HEK293 (cell line): ENCODE measurements around the gene KLHDC8B.

Experiments
- CTCF ChIA-PET: fragments of 350-600 bp; formaldehyde crosslinking; extraction: SDS; loops from one replicate; lab custom pipeline; 2021; ENCODE audit warnings: antibody characterized with exemption; lab: Yijun Ruan, JAX
- POLR2A ChIA-PET: fragments of 300-600 bp; formaldehyde crosslinking; extraction: SDS; loops from one replicate; lab custom pipeline; 2020; ENCODE audit warnings: antibody characterized with exemption, inconsistent platforms; lab: Yijun Ruan, JAX
- H3K27ac ChIP-seq: fragments of 200-500 bp; sonication (Bioruptor generic); 2 replicates; pipeline ENCODE4 v1.5.1; 2014; ENCODE audit warnings: low read depth, low read length, control low read depth, inconsistent platforms; ENCODE audit errors: extremely low read depth
- H3K36me3 ChIP-seq, 2 experiments: fragments of 200-500 bp in 1 of 2; sonication (Bioruptor generic) in 1 of 2; 1 replicate in 1 of 2; 2 replicates in 1 of 2; pipeline ENCODE4 v1.5.1; 2014 to 2017; ENCODE audit warnings: inconsistent platforms in 2 of 2, low read length in 2 of 2; ENCODE audit not compliant: control insufficient read depth in 2 of 2, insufficient read depth in 1 of 2
- H3K4me1 ChIP-seq: fragments of 200-500 bp; sonication (Bioruptor generic); 2 replicates; pipeline ENCODE4 v1.5.1; 2014; ENCODE audit warnings: mild to moderate bottlenecking, low read length, inconsistent platforms; ENCODE audit not compliant: control insufficient read depth, insufficient read depth
- H3K4me3 ChIP-seq: 2 replicates; pipeline ENCODE4 v1.5.1; 2011; ENCODE audit warnings: low read depth, mild to moderate bottlenecking, control low read depth, low read length, moderate library complexity
- H3K9me3 ChIP-seq: fragments of 200-500 bp; sonication (Bioruptor generic); 2 replicates; pipeline ENCODE4 v1.5.1; 2014; ENCODE audit warnings: low read depth, low read length, inconsistent platforms; ENCODE audit not compliant: control insufficient read depth, insufficient read depth
- CTCF ChIP-seq: fragments of 450-650 bp; formaldehyde crosslinking; IDR thresholded peaks from 2 replicates; pipeline ENCODE4 v1.5.1; 2016; ENCODE audit warnings: missing biosample characterization, missing genetic modification characterization
- HIC1 ChIP-seq: fragments of 450-650 bp; formaldehyde crosslinking; IDR thresholded peaks from 2 replicates; pipeline ENCODE4 v1.5.1; 2016; ENCODE audit warnings: missing biosample characterization, missing genetic modification characterization
- KLF1 ChIP-seq: fragments of 450-650 bp; formaldehyde crosslinking; IDR thresholded peaks from 2 replicates; pipeline ENCODE4 v1.5.1; 2016; ENCODE audit warnings: missing biosample characterization, missing genetic modification characterization
- KLF16 ChIP-seq: fragments of 450-650 bp; formaldehyde crosslinking; IDR thresholded peaks from 2 replicates; pipeline ENCODE4 v1.5.1; 2017; ENCODE audit warnings: missing biosample characterization, missing genetic modification characterization
- MYNN ChIP-seq: fragments of 450-650 bp; formaldehyde crosslinking; IDR thresholded peaks from 2 replicates; pipeline ENCODE4 v1.5.1; 2016; ENCODE audit warnings: missing biosample characterization, missing genetic modification characterization, borderline replicate concordance
- SP3 ChIP-seq: fragments of 450-650 bp; formaldehyde crosslinking; IDR thresholded peaks from 2 replicates; pipeline ENCODE4 v1.5.1; 2016; ENCODE audit warnings: missing biosample characterization, missing genetic modification characterization
- TRIM28 ChIP-seq: IDR thresholded peaks from 2 replicates; pipeline ENCODE4 v1.6.1; 2011; ENCODE audit warnings: low read length, control low read depth, borderline replicate concordance
- WT1 ChIP-seq: fragments of 450-650 bp; formaldehyde crosslinking; IDR thresholded peaks from 2 replicates; pipeline ENCODE4 v1.5.1; 2016; ENCODE audit warnings: missing biosample characterization, missing genetic modification characterization
- ZBTB17 ChIP-seq: fragments of 450-650 bp; formaldehyde crosslinking; IDR thresholded peaks from 2 replicates; pipeline ENCODE4 v1.5.1; 2016; ENCODE audit warnings: missing biosample characterization, missing genetic modification characterization
- ZBTB26 ChIP-seq: fragments of 450-650 bp; formaldehyde crosslinking; optimal IDR thresholded peaks from 2 replicates; pipeline ENCODE3; 2016; ENCODE audit warnings: missing biosample characterization, mild to moderate bottlenecking, missing genetic modification characterization
- ZNF140 ChIP-seq: fragments of 450-650 bp; formaldehyde crosslinking; IDR thresholded peaks from 2 replicates; pipeline ENCODE4 v1.5.1; 2016; ENCODE audit warnings: missing biosample characterization, missing genetic modification characterization
- ZNF2 ChIP-seq: fragments of 450-650 bp; formaldehyde crosslinking; IDR thresholded peaks from 2 replicates; pipeline ENCODE4 v1.5.1; 2016; ENCODE audit warnings: missing biosample characterization, missing genetic modification characterization
- ZNF335 ChIP-seq: fragments of 450-650 bp; formaldehyde crosslinking; conservative IDR thresholded peaks from 2 replicates; pipeline ENCODE4 v1.5.1; 2016; ENCODE audit warnings: missing biosample characterization, missing genetic modification characterization
- ZNF354C ChIP-seq: fragments of 450-650 bp; formaldehyde crosslinking; IDR thresholded peaks from 2 replicates; pipeline ENCODE4 v1.5.1; 2016; ENCODE audit warnings: missing biosample characterization, missing genetic modification characterization, low read depth, borderline replicate concordance
- ZNF37A ChIP-seq: fragments of 450-650 bp; IDR thresholded peaks from 2 replicates; pipeline ENCODE4 v1.5.1; 2018; ENCODE audit warnings: missing biosample characterization, missing genetic modification characterization
- ZNF501 ChIP-seq: fragments of 450-650 bp; formaldehyde crosslinking; IDR thresholded peaks from 2 replicates; pipeline ENCODE4 v1.5.1; 2016; ENCODE audit warnings: missing biosample characterization, missing genetic modification characterization
- ZNF510 ChIP-seq: fragments of 450-650 bp; formaldehyde crosslinking; IDR thresholded peaks from 2 replicates; pipeline ENCODE4 v1.5.1; 2018; ENCODE audit warnings: mild to moderate bottlenecking, missing genetic modification characterization, missing biosample characterization; ENCODE audit not compliant: insufficient replicate concordance
- ZNF529 ChIP-seq: fragments of 450-650 bp; formaldehyde crosslinking; IDR thresholded peaks from 2 replicates; pipeline ENCODE4 v1.5.1; 2017; ENCODE audit warnings: missing genetic modification characterization, missing biosample characterization; ENCODE audit not compliant: insufficient replicate concordance
- ZNF610 ChIP-seq: fragments of 450-650 bp; formaldehyde crosslinking; IDR thresholded peaks from 2 replicates; pipeline ENCODE4 v1.5.1; 2016; ENCODE audit warnings: missing biosample characterization, missing genetic modification characterization, borderline replicate concordance
- ZNF692 ChIP-seq: fragments of 450-650 bp; formaldehyde crosslinking; IDR thresholded peaks from 2 replicates; pipeline ENCODE4 v1.5.1; 2016; ENCODE audit warnings: missing biosample characterization, missing genetic modification characterization
- ZNF843 ChIP-seq: fragments of 450-650 bp; formaldehyde crosslinking; IDR thresholded peaks from 2 replicates; pipeline ENCODE4 v1.5.1; 2016; ENCODE audit warnings: missing biosample characterization, missing genetic modification characterization
- TF ChIP-seq, protein P1 (sequence below): fragments of 450-650 bp; formaldehyde crosslinking; IDR thresholded peaks from 2 replicates; pipeline ENCODE4 v1.5.1; 2016; ENCODE audit warnings: missing biosample characterization, missing genetic modification characterization
- TF ChIP-seq, protein P2 (sequence below): fragments of 450-650 bp; formaldehyde crosslinking; IDR thresholded peaks from 2 replicates; pipeline ENCODE4 v1.5.1; 2016; ENCODE audit warnings: missing biosample characterization, missing genetic modification characterization
- TF ChIP-seq, protein P3 (sequence below): fragments of 450-650 bp; formaldehyde crosslinking; IDR thresholded peaks from 2 replicates; pipeline ENCODE4 v1.5.1; 2017; ENCODE audit warnings: missing biosample characterization, mild to moderate bottlenecking, missing genetic modification characterization, moderate library complexity

KLHDC8B gene

DNA sequence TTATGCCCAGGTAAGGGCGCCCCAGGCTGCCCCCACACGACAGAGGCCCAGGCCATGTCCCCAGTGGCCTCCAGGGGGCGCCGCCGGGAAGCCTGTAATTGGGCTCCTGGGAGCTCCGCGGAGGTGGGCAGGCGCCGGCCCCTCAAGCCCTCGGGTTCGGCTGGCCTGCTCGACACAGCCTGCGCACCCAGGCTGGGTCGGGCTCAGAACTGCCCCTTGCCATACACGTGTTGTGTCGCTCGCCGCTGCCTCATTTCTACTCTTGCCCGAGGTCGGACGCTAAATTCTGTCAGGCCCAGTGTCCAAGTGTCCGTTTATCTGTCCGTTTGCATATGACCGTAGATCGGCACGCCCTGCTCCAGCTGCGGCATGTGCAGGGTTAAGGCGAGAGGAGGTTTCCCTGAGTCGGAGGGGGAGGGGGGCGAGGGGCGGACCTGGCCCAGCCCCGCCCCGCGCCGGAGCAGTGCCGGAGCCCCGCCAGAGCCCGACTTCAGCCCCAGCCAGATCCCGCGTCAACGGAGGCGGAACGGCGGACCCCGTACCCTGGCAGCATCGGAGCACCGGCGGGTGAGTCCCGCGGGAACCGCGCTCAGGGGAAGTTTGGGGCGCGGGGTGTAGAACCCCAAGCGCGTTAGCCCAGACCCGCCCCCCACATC is at the start of gene KLHDC8B:
Gene KLHDC8B (plus strand): TSS at position 480 of the 656 bp plus-strand sequence. CDS start 1,172 bp downstream, outside the sequence.
- POLR2A ChIA-PET, result interaction anchor here (0.7 to 1.6 kb wide), 7 partner anchors 9 to 241 kb away, joined by 3 to 9 read pairs (median 4); partner anchors contain the start of genes IMPDH2, RHOA, TCTA and USP19
- peaks cover 7% of the 10 kb centered on the region for H3K4me1 ChIP-seq
- peak within 1 kb of the TSS; percentile 58; the same call in 1 of the 2 replicates for H3K27ac ChIP-seq
- CTCF ChIA-PET, result interaction anchor here (0.6 to 1.7 kb wide), 19 partner anchors 8 to 373 kb away, joined by 3 to 8 read pairs (median 3); partner anchors contain the start of genes LAMB2, USP19 and USP4
- peak within 1 kb of the TSS; percentile 62 for H3K4me3 ChIP-seq
- no peaks in the 10 kb centered on the region for H3K9me3 ChIP-seq
- H3K36me3 ChIP-seq, result peaks cover 0 to 27% of the 10 kb centered on the region in 2 experiments; a peak in 1 of 3 replicates
- TF ChIP-seq HIC1 (tag by site-specific recombination), result peak; percentile 76
- TF ChIP-seq ZNF140 (tag by site-specific recombination), result no peak
- TF ChIP-seq ZNF692, result peak; percentile 71; the same call in 1 of the 2 replicates
- TF ChIP-seq ZNF335 (tag by site-specific recombination), result peak; percentile 94
- TF ChIP-seq, protein P1, sequence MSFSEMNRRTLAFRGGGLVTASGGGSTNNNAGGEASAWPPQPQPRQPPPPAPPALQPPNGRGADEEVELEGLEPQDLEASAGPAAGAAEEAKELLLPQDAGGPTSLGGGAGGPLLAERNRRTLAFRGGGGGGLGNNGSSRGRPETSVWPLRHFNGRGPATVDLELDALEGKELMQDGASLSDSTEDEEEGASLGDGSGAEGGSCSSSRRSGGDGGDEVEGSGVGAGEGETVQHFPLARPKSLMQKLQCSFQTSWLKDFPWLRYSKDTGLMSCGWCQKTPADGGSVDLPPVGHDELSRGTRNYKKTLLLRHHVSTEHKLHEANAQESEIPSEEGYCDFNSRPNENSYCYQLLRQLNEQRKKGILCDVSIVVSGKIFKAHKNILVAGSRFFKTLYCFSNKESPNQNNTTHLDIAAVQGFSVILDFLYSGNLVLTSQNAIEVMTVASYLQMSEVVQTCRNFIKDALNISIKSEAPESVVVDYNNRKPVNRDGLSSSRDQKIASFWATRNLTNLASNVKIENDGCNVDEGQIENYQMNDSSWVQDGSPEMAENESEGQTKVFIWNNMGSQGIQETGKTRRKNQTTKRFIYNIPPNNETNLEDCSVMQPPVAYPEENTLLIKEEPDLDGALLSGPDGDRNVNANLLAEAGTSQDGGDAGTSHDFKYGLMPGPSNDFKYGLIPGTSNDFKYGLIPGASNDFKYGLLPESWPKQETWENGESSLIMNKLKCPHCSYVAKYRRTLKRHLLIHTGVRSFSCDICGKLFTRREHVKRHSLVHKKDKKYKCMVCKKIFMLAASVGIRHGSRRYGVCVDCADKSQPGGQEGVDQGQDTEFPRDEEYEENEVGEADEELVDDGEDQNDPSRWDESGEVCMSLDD, result peak; percentile 83; the same call in 1 of the 2 replicates
- peak; percentile 88 for TF ChIP-seq SP3 (tag by site-specific recombination)
- TF ChIP-seq ZNF354C (tag by site-specific recombination), result no peak
- TF ChIP-seq ZNF610 (tag by site-specific recombination), result peak; percentile 44; the same call in 1 of the 2 replicates
- 0 out of 2 replicates have a peak, but pooled peaks have one; percentile 12 for TF ChIP-seq TRIM28
- peak; percentile 98 for TF ChIP-seq ZBTB17
- peak; percentile 62 for TF ChIP-seq ZBTB26 (tag by site-specific recombination)
- peak; percentile 78 for TF ChIP-seq CTCF (tag by site-specific recombination)
- 0 out of 2 replicates have a peak, but pooled peaks have one; percentile 44 for TF ChIP-seq ZNF2 (tag by site-specific recombination)
- peak; percentile 55; the same call in 1 of the 2 replicates for TF ChIP-seq ZNF843 (tag by site-specific recombination)
- no peak for TF ChIP-seq MYNN
- TF ChIP-seq ZNF37A (tag by site-specific recombination), result no peak
- peak; percentile 66; the same call in 1 of the 2 replicates for TF ChIP-seq KLF16
- peak; percentile 92 for TF ChIP-seq ZNF501 (tag by site-specific recombination)
- TF ChIP-seq, protein P2, sequence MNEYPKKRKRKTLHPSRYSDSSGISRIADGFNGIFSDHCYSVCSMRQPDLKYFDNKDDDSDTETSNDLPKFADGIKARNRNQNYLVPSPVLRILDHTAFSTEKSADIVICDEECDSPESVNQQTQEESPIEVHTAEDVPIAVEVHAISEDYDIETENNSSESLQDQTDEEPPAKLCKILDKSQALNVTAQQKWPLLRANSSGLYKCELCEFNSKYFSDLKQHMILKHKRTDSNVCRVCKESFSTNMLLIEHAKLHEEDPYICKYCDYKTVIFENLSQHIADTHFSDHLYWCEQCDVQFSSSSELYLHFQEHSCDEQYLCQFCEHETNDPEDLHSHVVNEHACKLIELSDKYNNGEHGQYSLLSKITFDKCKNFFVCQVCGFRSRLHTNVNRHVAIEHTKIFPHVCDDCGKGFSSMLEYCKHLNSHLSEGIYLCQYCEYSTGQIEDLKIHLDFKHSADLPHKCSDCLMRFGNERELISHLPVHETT (tag by site-specific recombination), result peak; percentile 23; the same call in 1 of the 2 replicates
- TF ChIP-seq WT1, result peak; percentile 70
- TF ChIP-seq, protein P3, sequence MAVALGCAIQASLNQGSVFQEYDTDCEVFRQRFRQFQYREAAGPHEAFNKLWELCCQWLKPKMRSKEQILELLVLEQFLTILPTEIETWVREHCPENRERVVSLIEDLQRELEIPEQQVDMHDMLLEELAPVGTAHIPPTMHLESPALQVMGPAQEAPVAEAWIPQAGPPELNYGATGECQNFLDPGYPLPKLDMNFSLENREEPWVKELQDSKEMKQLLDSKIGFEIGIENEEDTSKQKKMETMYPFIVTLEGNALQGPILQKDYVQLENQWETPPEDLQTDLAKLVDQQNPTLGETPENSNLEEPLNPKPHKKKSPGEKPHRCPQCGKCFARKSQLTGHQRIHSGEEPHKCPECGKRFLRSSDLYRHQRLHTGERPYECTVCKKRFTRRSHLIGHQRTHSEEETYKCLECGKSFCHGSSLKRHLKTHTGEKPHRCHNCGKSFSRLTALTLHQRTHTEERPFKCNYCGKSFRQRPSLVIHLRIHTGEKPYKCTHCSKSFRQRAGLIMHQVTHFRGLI (tag by site-specific recombination), result 0 out of 2 replicates have a peak, but pooled peaks have one; percentile 26
- no peak for TF ChIP-seq ZNF510 (tag by site-specific recombination)
- TF ChIP-seq KLF1, result peak; percentile 81
- TF ChIP-seq ZNF529 (tag by site-specific recombination), result no peak
